SK-N-SH (cell line): ENCODE data around the gene NTN1. TPM values are rescaled to one million over a fixed set of nuclear protein-coding genes. Genes with fewer than 3 reads are reported as not detected.

Source experiments
- CTCF ChIA-PET: fragments of 300-600, 350-600 bp; formaldehyde crosslinking; extraction: SDS; loops from one replicate; lab custom pipeline; 2021; lab: Yijun Ruan, JAX
- POLR2A ChIA-PET: fragments of 350-600 bp; sonication (Branson Sonifier 250); formaldehyde crosslinking; extraction: SDS; loops from one replicate; lab custom pipeline; 2020; ENCODE audit warnings: antibody characterized with exemption, inconsistent platforms; lab: Yijun Ruan, JAX
- DNase-seq: peaks from one replicate; pipeline ENCODE4 v3.0.0; 2012
- H2AFZ ChIP-seq: fragments of 200-600 bp; sonication (generic); 2 replicates; pipeline ENCODE4 v1.8.1; 2016; ENCODE audit warnings: antibody characterized with exemption, mild to moderate bottlenecking, low read depth
- H3F3A ChIP-seq: fragments of 200-600 bp; sonication (generic); replicated peaks from 2 replicates; pipeline ENCODE3; 2016; ENCODE audit warnings: antibody characterized with exemption, mild to moderate bottlenecking; ENCODE audit not compliant: insufficient read depth
- H3K27ac ChIP-seq, 2 experiments: fragments of 200-500 bp in 1 of 2; fragments of 200-600 bp in 1 of 2; sonication (Bioruptor generic) in 1 of 2; sonication (generic), shearing (Covaris generic) in 1 of 2; 2 replicates each; pipeline versions ENCODE4 v1.5.1 to v1.6.1; 2014 to 2016; ENCODE audit warnings: low read depth in 2 of 2, inconsistent platforms in 1 of 2, low read length in 1 of 2, mild to moderate bottlenecking in 1 of 2, mixed read lengths in 1 of 2
- H3K27me3 ChIP-seq: fragments of 200-600 bp; sonication (generic), shearing (Covaris generic); 2 replicates; pipeline ENCODE4 v1.6.1; 2016; ENCODE audit warnings: mixed run types; ENCODE audit not compliant: insufficient read depth
- H3K36me3 ChIP-seq, 2 experiments: fragments of 200-500 bp in 1 of 2; fragments of 200-600 bp in 1 of 2; sonication (Bioruptor generic) in 1 of 2; sonication (generic) in 1 of 2; replicated peaks in 1 of 2; 2 replicates each; pipeline versions ENCODE3 to v1.5.1; 2014 to 2016; ENCODE audit warnings: low read length in 1 of 2, mild to moderate bottlenecking in 1 of 2; ENCODE audit not compliant: insufficient read depth in 2 of 2, control insufficient read depth in 1 of 2
- H3K4me1 ChIP-seq, 2 experiments: fragments of 200-500 bp in 1 of 2; fragments of 200-600 bp in 1 of 2; sonication (Bioruptor generic) in 1 of 2; sonication (generic), shearing (Covaris generic) in 1 of 2; 2 replicates each; pipeline versions ENCODE4 v1.5.1 to v1.6.1; 2014 to 2016; ENCODE audit warnings: low read depth in 1 of 2, low read length in 1 of 2, mixed run types in 1 of 2; ENCODE audit not compliant: insufficient read depth in 2 of 2, control insufficient read depth in 1 of 2
- H3K4me2 ChIP-seq: fragments of 200-600 bp; sonication (generic), shearing (Covaris generic); 2 replicates; pipeline ENCODE4 v1.6.1; 2017; ENCODE audit warnings: mixed run types
- H3K4me3 ChIP-seq, 2 experiments: fragments of 200-500 bp in 1 of 2; fragments of 200-600 bp in 1 of 2; sonication (Bioruptor generic) in 1 of 2; sonication (generic), shearing (Covaris generic) in 1 of 2; 2 replicates each; pipeline versions ENCODE4 v1.5.1 to v1.8.1; 2014 to 2016; ENCODE audit warnings: low read depth in 2 of 2, inconsistent platforms in 1 of 2, low read length in 1 of 2, mild to moderate bottlenecking in 1 of 2, mixed read lengths in 1 of 2, moderate library complexity in 1 of 2
- H3K79me2 ChIP-seq: fragments of 200-600 bp; sonication (generic); 2 replicates; pipeline ENCODE4 v1.8.1; 2017; ENCODE audit warnings: mild to moderate bottlenecking; ENCODE audit not compliant: insufficient read depth
- H3K9ac ChIP-seq: fragments of 200-600 bp; sonication (generic); 2 replicates; pipeline ENCODE4 v1.6.1; 2017; ENCODE audit warnings: mixed run types
- H3K9me2 ChIP-seq: fragments of 200-600 bp; sonication (generic); 2 replicates; pipeline ENCODE4 v1.6.1; 2017; ENCODE audit warnings: mixed run types
- H3K9me3 ChIP-seq: fragments of 200-600 bp; sonication (generic); 2 replicates; pipeline ENCODE4 v1.6.1; 2017; ENCODE audit warnings: mixed run types, mild to moderate bottlenecking, moderate library complexity
- H4K20me1 ChIP-seq: fragments of 200-600 bp; sonication (generic); 2 replicates; pipeline ENCODE4 v1.6.1; 2017; ENCODE audit warnings: mild to moderate bottlenecking, mixed run types; ENCODE audit not compliant: insufficient read depth
- CHD2 ChIP-seq: fragments of 150-350 bp; IDR thresholded peaks from 2 replicates; pipeline ENCODE4 v1.6.1; 2018; ENCODE audit warnings: low read length; ENCODE audit not compliant: partially characterized antibody
- FOSL2 ChIP-seq: IDR thresholded peaks from 2 replicates; pipeline ENCODE4 v1.4.0; 2012; ENCODE audit warnings: low read depth, mild to moderate bottlenecking, moderate library complexity, borderline replicate concordance
- FOXM1 ChIP-seq: IDR thresholded peaks from 2 replicates; pipeline ENCODE4 v1.4.0; 2012; ENCODE audit warnings: low read depth, mild to moderate bottlenecking
- JUND ChIP-seq: IDR thresholded peaks from 2 replicates; pipeline ENCODE4 v1.4.0; 2012
- NRF1 ChIP-seq: IDR thresholded peaks from 2 replicates; pipeline ENCODE4 v1.6.1; 2012; ENCODE audit warnings: low read depth, mild to moderate bottlenecking, low read length
- POLR2AphosphoS5 ChIP-seq: IDR thresholded peaks from 2 replicates; pipeline ENCODE4 v1.6.1; 2012; ENCODE audit warnings: low read depth, low read length
- RAD21 ChIP-seq: IDR thresholded peaks from 2 replicates; pipeline ENCODE4 v1.6.1; 2012; ENCODE audit warnings: mild to moderate bottlenecking, low read length
- REST ChIP-seq: IDR thresholded peaks from 2 replicates; pipeline ENCODE4 v1.6.1; 2012; ENCODE audit warnings: mild to moderate bottlenecking, low read depth, low read length, moderate library complexity
- RFX5 ChIP-seq: IDR thresholded peaks from 2 replicates; pipeline ENCODE4 v1.6.1; 2012; ENCODE audit warnings: mild to moderate bottlenecking, improper control_type of control experiment, low read length
- RXRA ChIP-seq: IDR thresholded peaks from 2 replicates; pipeline ENCODE4 v1.4.0; 2012; ENCODE audit warnings: low read depth, mild to moderate bottlenecking, borderline replicate concordance
- SIN3A ChIP-seq: IDR thresholded peaks from 2 replicates; pipeline ENCODE4 v1.6.1; 2012; ENCODE audit warnings: low read depth, mild to moderate bottlenecking, low read length, moderate library complexity, borderline replicate concordance
- USF2 ChIP-seq: fragments of 150-350 bp; IDR thresholded peaks from 2 replicates; pipeline ENCODE4 v1.6.1; 2017; ENCODE audit warnings: antibody characterized with exemption, low read length, low read depth, borderline replicate concordance
- YY1 ChIP-seq: IDR thresholded peaks from 2 replicates; pipeline ENCODE4 v1.4.0; 2012; ENCODE audit warnings: low read depth, mild to moderate bottlenecking
- WGBS: methylation state at CpG from one replicate; pipeline ENCODE4 v1.1.6; 2017; ENCODE audit warnings: low lambda C conversion rate; 5-methylcytosine and 5-hydroxymethylcytosine counted together
- polyA plus RNA-seq, 3 experiments: library from polyadenylated mRNA; depleted of rRNA; stranded (reverse); fragments of >200 nt; gene quantifications; 2 replicates each; pipeline ENCODE4 v1.2.3, GENCODE V29; 2012
- TF ChIP-seq, protein P1 (sequence below): IDR thresholded peaks from 2 replicates; pipeline ENCODE4 v1.4.0; 2012; ENCODE audit warnings: low read depth
- TF ChIP-seq, protein P2 (sequence below): fragments of 150-350 bp; IDR thresholded peaks from 2 replicates; pipeline ENCODE4 v1.6.1; 2016; ENCODE audit warnings: mild to moderate bottlenecking, low read depth, low read length
- TF ChIP-seq, protein P3 (sequence below): IDR thresholded peaks from 2 replicates; pipeline ENCODE4 v1.4.0; 2012; ENCODE audit warnings: low read depth, borderline replicate concordance

The NTN1 gene
- polyA plus RNA-seq, 1 of the 3 experiments (the other 2 are of a cell fraction), result 0.05 TPM

- Histone ChIP-seq H3K4me3 (no peak overlapping the region), H3K27ac (no peak overlapping the region), H3F3A (no peaks in the 10 kb centered on the region), H3K79me2 (no peaks in the 10 kb centered on the region), H3K36me3 (no peaks in the 10 kb centered on the region), H4K20me1 (no peaks in the 10 kb centered on the region), H3K9me2 (no peaks in the 10 kb centered on the region), H2AFZ (no peak overlapping the region), H3K4me2 (no peak overlapping the region), H3K27me3 (no peaks in the 10 kb centered on the region), H3K9ac (no peak overlapping the region), H3K4me1 (peaks cover 0 to 13% of the 10 kb centered on the region in 2 experiments; a peak in 1 of 4 replicates), H3K9me3 (no peaks in the 10 kb centered on the region)
- ChIA-PET CTCF (no interaction called here), POLR2A (no interaction called here)
- no peak for DNase-seq
- 81% methylated on average over 9 of the region's 9 CpGs for WGBS
- TF ChIP-seq RFX5, result no peak
- TF ChIP-seq POLR2AphosphoS5, result no peak
- TF ChIP-seq FOXM1, result no peak
- no peak for TF ChIP-seq NRF1
- TF ChIP-seq, protein P1, sequence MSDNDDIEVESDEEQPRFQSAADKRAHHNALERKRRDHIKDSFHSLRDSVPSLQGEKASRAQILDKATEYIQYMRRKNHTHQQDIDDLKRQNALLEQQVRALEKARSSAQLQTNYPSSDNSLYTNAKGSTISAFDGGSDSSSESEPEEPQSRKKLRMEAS, result no peak
- TF ChIP-seq FOSL2, result no peak
- no peak for TF ChIP-seq SIN3A
- TF ChIP-seq USF2, result no peak
- no peak for TF ChIP-seq CHD2
- no peak for TF ChIP-seq YY1
- no peak for TF ChIP-seq RXRA
- no peak for TF ChIP-seq JUND
- TF ChIP-seq REST, result no peak
- TF ChIP-seq, protein P2, sequence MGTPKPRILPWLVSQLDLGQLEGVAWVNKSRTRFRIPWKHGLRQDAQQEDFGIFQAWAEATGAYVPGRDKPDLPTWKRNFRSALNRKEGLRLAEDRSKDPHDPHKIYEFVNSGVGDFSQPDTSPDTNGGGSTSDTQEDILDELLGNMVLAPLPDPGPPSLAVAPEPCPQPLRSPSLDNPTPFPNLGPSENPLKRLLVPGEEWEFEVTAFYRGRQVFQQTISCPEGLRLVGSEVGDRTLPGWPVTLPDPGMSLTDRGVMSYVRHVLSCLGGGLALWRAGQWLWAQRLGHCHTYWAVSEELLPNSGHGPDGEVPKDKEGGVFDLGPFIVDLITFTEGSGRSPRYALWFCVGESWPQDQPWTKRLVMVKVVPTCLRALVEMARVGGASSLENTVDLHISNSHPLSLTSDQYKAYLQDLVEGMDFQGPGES, result no peak
- no peak for TF ChIP-seq RAD21
- TF ChIP-seq, protein P3, sequence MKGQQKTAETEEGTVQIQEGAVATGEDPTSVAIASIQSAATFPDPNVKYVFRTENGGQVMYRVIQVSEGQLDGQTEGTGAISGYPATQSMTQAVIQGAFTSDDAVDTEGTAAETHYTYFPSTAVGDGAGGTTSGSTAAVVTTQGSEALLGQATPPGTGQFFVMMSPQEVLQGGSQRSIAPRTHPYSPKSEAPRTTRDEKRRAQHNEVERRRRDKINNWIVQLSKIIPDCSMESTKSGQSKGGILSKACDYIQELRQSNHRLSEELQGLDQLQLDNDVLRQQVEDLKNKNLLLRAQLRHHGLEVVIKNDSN, result no peak
Observed at GRCh38 chr17:9229826-9230201, 208.5 kb downstream of the NTN1 start.
